Putamen (tissue), 1 donor: ENCODE results near the gene AGMO.
"Not testable (repeated sequence)": the region's sequence is repeated elsewhere in the genome, so short reads cannot be mapped to it uniquely, and the experiment has no call there.

Experiments used
- DNase-seq: peaks from one replicate; pipeline ENCODE4 v3.0.0-alpha.2; 2016; ENCODE audit warnings: low spot score

AGMO gene

GRCh38 chr7:15314922-15315321 lies 246.9 kb downstream of the AGMO start:
- no peak for DNase-seq

- DNase-seq: no peak
These were observed 248.5 kb downstream of the AGMO start for GRCh38 chr7:15313361-15313760.

- DNase-seq: no peak
These were observed 251.9 kb downstream of the AGMO start for GRCh38 chr7:15309872-15310271.

GRCh38 chr7:15308821-15309220 lies 253.0 kb downstream of the AGMO start:
- DNase-seq: no peak

GRCh38 chr7:15306296-15306695 lies 255.5 kb downstream of the AGMO start:
- no peak for DNase-seq

GRCh38 chr7:15305002-15305600 lies 256.7 kb downstream of the AGMO start:
- peak; percentile 23 for DNase-seq

GRCh38 chr7:15303357-15303756 lies 258.5 kb downstream of the AGMO start:
- no peak for DNase-seq

- DNase-seq: not testable (repeated sequence)
These were observed 260.8 kb downstream of the AGMO start for GRCh38 chr7:15300986-15301385.

- DNase-seq: no peak
These were observed 269.7 kb downstream of the AGMO start for GRCh38 chr7:15292138-15292537.

GRCh38 chr7:15291699-15292098 lies 270.1 kb downstream of the AGMO start:
- no peak for DNase-seq

GRCh38 chr7:15288741-15289140 lies 273.1 kb downstream of the AGMO start:
- no peak for DNase-seq

- no peak for DNase-seq
These were observed 277.4 kb downstream of the AGMO start for GRCh38 chr7:15284396-15284795.

GRCh38 chr7:15280078-15280733 lies 281.6 kb downstream of the AGMO start:
- no peak for DNase-seq

GRCh38 chr7:15279640-15280039 lies 282.2 kb downstream of the AGMO start:
- no peak for DNase-seq

- DNase-seq: no peak
These were observed 304.1 kb downstream of the AGMO start for GRCh38 chr7:15257689-15258088.

GRCh38 chr7:15252181-15252580 lies 309.6 kb downstream of the AGMO start:
- no peak for DNase-seq

GRCh38 chr7:15248514-15248913 lies 313.3 kb downstream of the AGMO start:
- no peak for DNase-seq

GRCh38 chr7:15245831-15246230 lies 316.0 kb downstream of the AGMO start:
- DNase-seq: no peak

- DNase-seq: no peak
These were observed 322.0 kb downstream of the AGMO start for GRCh38 chr7:15239801-15240200.

- DNase-seq: no peak
These were observed 324.9 kb downstream of the AGMO start for GRCh38 chr7:15236952-15237351.

- DNase-seq: no peak
These were observed 327.4 kb downstream of the AGMO start for GRCh38 chr7:15234431-15234830.

- DNase-seq: no peak
These were observed 333.0 kb downstream of the AGMO start for GRCh38 chr7:15228831-15229230.

- DNase-seq: no peak
These were observed 335.8 kb downstream of the AGMO start for GRCh38 chr7:15225981-15226380.

GRCh38 chr7:15219758-15220157 lies 342.1 kb downstream of the AGMO start:
- DNase-seq: no peak
